Vagina (tissue), 2 donors: ENCODE results near the gene PLD1. TPM values are rescaled to one million over a fixed set of nuclear protein-coding genes. Genes with fewer than 3 reads are reported as not detected.
"Not testable (repeated sequence)": the region's sequence is repeated elsewhere in the genome, so short reads cannot be mapped to it uniquely, and the experiment has no call there.

Source experiments
- DNase-seq, 2 donors: peaks; one replicate each; pipeline ENCODE4 v3.0.0-alpha.2; 2017; ENCODE audit errors: extremely low spot score in 2 of 2
- H3K27ac ChIP-seq: fragments of 200-600 bp; sonication (generic); one replicate; pipeline ENCODE4 v1.5.1; 2019
- H3K27me3 ChIP-seq: fragments of 200-600 bp; sonication (generic); one replicate; pipeline ENCODE4 v1.5.1; 2019
- H3K36me3 ChIP-seq, 2 donors: fragments of 200-600 bp; sonication (generic); one replicate each; pipeline ENCODE4 v1.5.1; 2017 to 2019
- H3K4me1 ChIP-seq: fragments of 200-600 bp; sonication (generic); one replicate; pipeline ENCODE4 v1.5.1; 2019
- H3K4me3 ChIP-seq, 2 donors: fragments of 200-600 bp; sonication (generic); 1 replicate in 1 of 2; 2 replicates in 1 of 2; pipeline ENCODE4 v1.5.1; 2016 to 2019
- H3K9me3 ChIP-seq: fragments of 200-600 bp; sonication (generic); one replicate; pipeline ENCODE4 v1.5.1; 2019
- POLR2A ChIP-seq, 2 donors: fragments of 450-650 bp; IDR thresholded peaks; one replicate each; pipeline ENCODE4 v1.6.1; 2017; ENCODE audit warnings: antibody characterized with exemption in 2 of 2, mild to moderate bottlenecking in 2 of 2, moderate library complexity in 2 of 2
- POLR2AphosphoS5 ChIP-seq, 2 donors: sonication (generic); formaldehyde crosslinking; IDR thresholded peaks; one replicate each; pipeline ENCODE4 v1.9.0; 2017; ENCODE audit warnings: antibody characterized with exemption in 2 of 2, mild to moderate bottlenecking in 2 of 2, low read depth in 1 of 2; ENCODE audit not compliant: insufficient read depth in 1 of 2
- intact Hi-C: fragments of 100-400 bp; cut with DNase I; formaldehyde crosslinking; loops from one replicate; pipeline ENCODE4 v1.15.1; 2023
- total RNA-seq: library from RNA; depleted of rRNA; stranded (reverse); fragments of >200 nt; gene quantifications from one replicate; pipeline ENCODE4 v1.2.3, GENCODE V29; 2016
- TF ChIP-seq, protein P1 (sequence below), 3 experiments: fragments of 450-650 bp in 2 of 3; fragments of 200-600 bp in 1 of 3; sonication (generic) in 1 of 3; IDR thresholded peaks; one replicate each; pipeline ENCODE4 v1.5.1; 2017 to 2019; ENCODE audit warnings: antibody characterized with exemption in 3 of 3, mild to moderate bottlenecking in 2 of 3, moderate library complexity in 2 of 3

PLD1 gene
- total RNA-seq, 1 donor from 2014 or later = 35.6 TPM

DNA sequence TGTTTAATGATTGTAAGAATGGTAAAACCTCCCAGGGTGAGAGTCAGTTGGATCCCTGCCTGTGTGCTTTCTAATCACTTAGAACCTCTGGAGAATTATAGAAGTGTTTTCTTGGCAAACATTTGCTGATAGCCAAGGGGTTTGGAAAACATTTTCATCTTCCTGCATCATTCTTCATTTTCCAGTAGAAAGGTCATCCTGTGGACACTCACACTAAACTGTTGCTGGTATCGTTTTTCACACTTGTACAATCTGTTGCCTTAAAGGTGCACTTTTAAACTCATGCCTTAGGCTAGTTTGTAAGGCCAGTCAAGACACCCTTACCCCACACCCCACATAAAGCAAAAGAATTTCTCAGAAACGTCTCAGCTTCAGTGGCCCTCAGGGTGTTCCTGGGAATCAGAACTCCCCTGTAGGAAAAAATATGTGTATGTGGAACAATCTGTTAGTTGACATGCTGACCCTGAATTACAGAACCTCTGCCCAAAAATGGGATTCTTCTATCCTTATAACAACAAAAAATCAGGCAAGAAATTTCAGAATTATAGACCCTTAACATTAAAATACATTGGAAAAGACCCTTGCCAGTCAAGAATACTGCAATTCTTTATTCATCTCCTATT is 5.8 kb upstream of the PLD1 start:
- no peak for DNase-seq
- Histone ChIP-seq H3K4me3 (no peak overlapping the region), H3K4me1 (peaks cover 13% of the 10 kb centered on the region), H3K27ac (no peak overlapping the region), H3K36me3 (no peaks in the 10 kb centered on the region), H3K27me3 (no peaks in the 10 kb centered on the region), H3K9me3 (no peaks in the 10 kb centered on the region)
- TF ChIP-seq POLR2A (IDR thresholded peaks at IDR 0.05) = no peak
- TF ChIP-seq POLR2AphosphoS5 (IDR thresholded peaks at IDR 0.05; ENCODE audit: insufficient read depth in 1 of 2, low read depth in 1 of 2) = no peak
- TF ChIP-seq, protein P1, sequence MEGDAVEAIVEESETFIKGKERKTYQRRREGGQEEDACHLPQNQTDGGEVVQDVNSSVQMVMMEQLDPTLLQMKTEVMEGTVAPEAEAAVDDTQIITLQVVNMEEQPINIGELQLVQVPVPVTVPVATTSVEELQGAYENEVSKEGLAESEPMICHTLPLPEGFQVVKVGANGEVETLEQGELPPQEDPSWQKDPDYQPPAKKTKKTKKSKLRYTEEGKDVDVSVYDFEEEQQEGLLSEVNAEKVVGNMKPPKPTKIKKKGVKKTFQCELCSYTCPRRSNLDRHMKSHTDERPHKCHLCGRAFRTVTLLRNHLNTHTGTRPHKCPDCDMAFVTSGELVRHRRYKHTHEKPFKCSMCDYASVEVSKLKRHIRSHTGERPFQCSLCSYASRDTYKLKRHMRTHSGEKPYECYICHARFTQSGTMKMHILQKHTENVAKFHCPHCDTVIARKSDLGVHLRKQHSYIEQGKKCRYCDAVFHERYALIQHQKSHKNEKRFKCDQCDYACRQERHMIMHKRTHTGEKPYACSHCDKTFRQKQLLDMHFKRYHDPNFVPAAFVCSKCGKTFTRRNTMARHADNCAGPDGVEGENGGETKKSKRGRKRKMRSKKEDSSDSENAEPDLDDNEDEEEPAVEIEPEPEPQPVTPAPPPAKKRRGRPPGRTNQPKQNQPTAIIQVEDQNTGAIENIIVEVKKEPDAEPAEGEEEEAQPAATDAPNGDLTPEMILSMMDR (IDR thresholded peaks at IDR 0.05) = no peak
- intact Hi-C loops = loop anchor here (10.0 kb wide), 1 partner anchor 59 kb away; no protein-coding TSS in a partner anchor

DNA sequence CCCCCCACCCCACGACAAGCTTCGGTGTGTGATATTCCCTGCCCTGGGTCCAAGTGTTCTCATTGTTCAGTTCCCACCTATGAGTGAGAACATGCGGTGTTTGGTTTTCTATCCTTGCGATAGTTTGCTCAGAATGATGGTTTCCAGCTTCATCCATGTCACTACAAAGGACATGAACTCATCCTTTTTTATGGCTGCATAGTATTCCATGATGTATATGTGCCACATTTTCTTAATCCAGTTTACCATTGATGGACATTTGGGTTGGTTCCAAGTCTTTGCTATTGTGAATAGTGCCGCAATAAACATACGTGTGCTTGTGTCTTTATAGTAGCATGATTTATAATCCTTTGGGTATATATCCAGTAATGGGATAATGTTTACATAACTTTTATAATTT is 4.4 kb upstream of the PLD1 start:
- H3K9me3 ChIP-seq, H3K27ac ChIP-seq, H3K36me3 ChIP-seq, DNase-seq, H3K27me3 ChIP-seq, H3K4me3 ChIP-seq: not testable (repeated sequence)
- H3K4me1 ChIP-seq = peaks cover 18% of the 10 kb centered on the region
- intact Hi-C loops = loop anchor here (10.0 kb wide), 1 partner anchor 60 kb away; no protein-coding TSS in a partner anchor

DNA sequence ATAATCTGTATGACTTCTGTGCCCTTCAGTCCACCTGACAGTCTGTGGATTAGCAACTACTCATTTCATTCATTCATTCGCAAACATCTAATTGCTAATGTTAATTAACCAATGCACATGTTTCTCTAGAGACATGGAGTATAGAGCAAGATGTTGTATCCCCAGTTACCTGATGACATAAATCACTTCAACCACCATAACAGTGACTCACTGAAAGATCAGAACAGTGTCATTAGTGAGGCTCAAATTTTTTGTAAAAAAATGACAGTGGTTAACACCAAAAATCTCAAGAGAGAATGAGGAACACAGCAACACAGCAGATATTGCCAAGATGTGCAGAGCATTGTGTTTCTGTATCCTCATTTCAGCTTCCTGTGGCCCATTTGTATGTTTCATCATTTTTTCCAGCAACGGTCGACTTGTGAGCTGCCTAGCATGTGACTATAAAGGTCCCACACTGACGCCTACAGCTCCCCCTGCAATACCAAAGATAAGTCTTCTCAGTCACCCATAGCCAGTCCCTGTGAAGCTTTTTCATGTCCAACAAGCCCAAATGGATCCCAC is 3.7 kb upstream of the PLD1 start:
- no peak overlapping the region for H3K4me3 ChIP-seq
- H3K27ac ChIP-seq = no peak overlapping the region
- no peaks in the 10 kb centered on the region for H3K36me3 ChIP-seq
- H3K27me3 ChIP-seq = no peaks in the 10 kb centered on the region
- DNase-seq = no peak
- TF ChIP-seq, protein P1 (IDR thresholded peaks at IDR 0.05) = no peak
- TF ChIP-seq POLR2A (IDR thresholded peaks at IDR 0.05) (no peak), POLR2AphosphoS5 (IDR thresholded peaks at IDR 0.05; ENCODE audit: insufficient read depth in 1 of 2, low read depth in 1 of 2) (no peak)
- H3K4me1 ChIP-seq = peaks cover 18% of the 10 kb centered on the region
- H3K9me3 ChIP-seq = no peaks in the 10 kb centered on the region
- intact Hi-C loops = loop anchor here (10.0 kb wide), 1 partner anchor 61 kb away; no protein-coding TSS in a partner anchor

DNA sequence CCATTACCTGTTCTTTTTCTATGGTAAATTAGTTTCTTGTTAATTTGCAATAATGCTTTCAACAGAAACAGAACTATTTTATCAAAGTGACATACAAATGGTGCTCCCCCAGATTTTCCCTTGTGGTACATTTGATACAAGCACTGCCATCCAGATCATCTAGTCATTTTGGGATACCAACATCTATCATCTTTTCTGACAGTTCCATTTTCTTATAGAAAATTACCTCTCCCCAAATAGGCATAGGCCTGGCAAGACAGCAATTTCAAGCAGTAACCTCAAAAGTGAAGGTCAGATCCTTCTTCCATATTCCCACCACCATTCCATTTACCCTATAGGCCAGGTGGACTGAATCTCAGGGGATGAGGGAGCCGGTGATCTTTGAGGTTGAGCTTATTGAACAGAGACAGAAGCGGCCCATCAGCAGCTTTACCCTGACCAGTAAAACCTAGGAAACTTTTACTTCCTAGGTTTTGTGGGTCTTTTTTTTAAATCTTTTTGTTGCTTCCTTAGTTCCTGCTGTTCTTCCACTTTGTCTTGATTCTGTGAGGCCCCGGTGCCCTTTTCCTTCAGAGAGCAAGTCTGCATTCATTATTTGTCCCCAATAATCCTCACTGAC is 3.1 kb upstream of the PLD1 start:
- Histone ChIP-seq H3K36me3 (no peaks in the 10 kb centered on the region), H3K9me3 (no peaks in the 10 kb centered on the region), H3K27me3 (no peaks in the 10 kb centered on the region), H3K27ac (no peak overlapping the region), H3K4me1 (peaks cover 18% of the 10 kb centered on the region), H3K4me3 (no peak overlapping the region)
- intact Hi-C loops = loop anchor here (10.0 kb wide), 1 partner anchor 61 kb away; no protein-coding TSS in a partner anchor
- no peak for DNase-seq
- TF ChIP-seq POLR2AphosphoS5 (IDR thresholded peaks at IDR 0.05; ENCODE audit: insufficient read depth in 1 of 2, low read depth in 1 of 2) (no peak), POLR2A (IDR thresholded peaks at IDR 0.05) (no peak)
- TF ChIP-seq, protein P1 (IDR thresholded peaks at IDR 0.05) = no peak

DNA sequence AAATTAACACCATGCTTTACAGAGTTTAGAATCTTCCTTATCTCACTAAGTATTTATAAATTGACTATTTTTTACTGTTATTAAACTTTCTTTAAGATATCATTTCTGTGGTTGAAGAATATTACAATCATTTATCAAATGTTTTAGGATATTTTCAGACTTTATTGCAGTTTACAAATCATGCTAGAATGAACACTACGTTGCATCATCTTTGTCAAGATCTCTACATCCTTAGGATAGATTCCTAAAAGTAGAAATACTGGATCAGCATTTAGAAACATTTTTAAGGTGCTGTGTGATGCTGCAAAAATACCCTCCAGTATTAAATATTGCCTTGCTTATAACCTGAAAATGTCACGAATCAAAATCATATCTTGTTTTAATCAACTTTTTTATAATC is 2.5 kb upstream of the PLD1 start:
- DNase-seq = no peak
- no peaks in the 10 kb centered on the region for H3K27me3 ChIP-seq
- H3K27ac ChIP-seq = no peak overlapping the region
- TF ChIP-seq POLR2AphosphoS5 (IDR thresholded peaks at IDR 0.05; ENCODE audit: insufficient read depth in 1 of 2, low read depth in 1 of 2) (no peak), POLR2A (IDR thresholded peaks at IDR 0.05) (no peak)
- TF ChIP-seq, protein P1 (IDR thresholded peaks at IDR 0.05) = no peak
- intact Hi-C loops = loop anchor here (10.0 kb wide), 1 partner anchor 62 kb away; no protein-coding TSS in a partner anchor
- no peak overlapping the region for H3K4me3 ChIP-seq
- H3K9me3 ChIP-seq = no peaks in the 10 kb centered on the region
- H3K4me1 ChIP-seq = peaks cover 18% of the 10 kb centered on the region
- H3K36me3 ChIP-seq = no peaks in the 10 kb centered on the region
